Stimulated activated naive CD8-positive, alpha-beta T cell treated with anti-CD3 and anti-CD28 coated beads, Interleukin-15, amount 100 ng/mL, for 72 hours (primary cell): ENCODE results near the gene VCL.

Experiments used
- ATAC-seq: fragments of 150-1000 bp; cut with Tn5 transposase; 2 replicates; pipeline ENCODE4 v1.10.0; 2021; ENCODE audit warnings: mild to moderate bottlenecking, moderate library complexity
- DNase-seq, 2 donors: peaks; one replicate each; pipeline ENCODE4 v3.0.0; 2021 to 2022
- H3K27ac Mint-ChIP-seq, 2 donors: one replicate each; pipeline ENCODE4 v1.8.0; 2022; ENCODE audit warnings: mild to moderate bottlenecking in 2 of 2, mixed read lengths in 2 of 2, moderate library complexity in 2 of 2
- H3K27me3 Mint-ChIP-seq: one replicate; pipeline ENCODE4 v1.8.0; 2022; ENCODE audit warnings: mixed read lengths
- H3K4me1 Mint-ChIP-seq: one replicate; pipeline ENCODE4 v1.8.0; 2022; ENCODE audit warnings: mild to moderate bottlenecking, mixed read lengths
- H3K4me3 Mint-ChIP-seq, 2 donors: one replicate each; pipeline ENCODE4 v1.8.0; 2022; ENCODE audit warnings: mild to moderate bottlenecking in 2 of 2, mixed read lengths in 2 of 2, moderate library complexity in 1 of 2
- H3K9me3 Mint-ChIP-seq, 2 donors: one replicate each; pipeline ENCODE4 v1.8.0; 2022; ENCODE audit warnings: mixed read lengths in 2 of 2

Gene VCL

GRCh38 chr10:74036474-74036873, 38.6 kb downstream of the VCL start:
- H3K27me3 Mint-ChIP-seq, result no peaks in the 10 kb centered on the region
- no peak for ATAC-seq
- no peak overlapping the region for H3K27ac Mint-ChIP-seq

GRCh38 chr10:74039561-74040145, 41.7 kb downstream of the VCL start:
- no peak for ATAC-seq
- no peaks in the 10 kb centered on the region for H3K27me3 Mint-ChIP-seq
- peaks cover 10% of the 10 kb centered on the region for H3K4me1 Mint-ChIP-seq
- DNase-seq, result no peak
- no peak overlapping the region for H3K4me3 Mint-ChIP-seq
- H3K9me3 Mint-ChIP-seq, result no peaks in the 10 kb centered on the region
- H3K27ac Mint-ChIP-seq, result no peak overlapping the region

More at GRCh38 chr10:74036474-74036873, 38.6 kb downstream of the VCL start:
- H3K4me3 Mint-ChIP-seq, result no peak overlapping the region
- H3K4me1 Mint-ChIP-seq, result peaks cover 18% of the 10 kb centered on the region
- no peaks in the 10 kb centered on the region for H3K9me3 Mint-ChIP-seq
- no peak for DNase-seq

GRCh38 chr10:74040200-74041126, 42.5 kb downstream of the VCL start:
- H3K4me1 Mint-ChIP-seq, result peaks cover 10% of the 10 kb centered on the region
- no peak overlapping the region for H3K27ac Mint-ChIP-seq
- ATAC-seq (no peak), DNase-seq (no peak)
- H3K27me3 Mint-ChIP-seq, result no peaks in the 10 kb centered on the region
- no peak overlapping the region for H3K4me3 Mint-ChIP-seq
- H3K9me3 Mint-ChIP-seq, result no peaks in the 10 kb centered on the region

GRCh38 chr10:74044419-74044818, 46.5 kb downstream of the VCL start:
- peaks cover 10% of the 10 kb centered on the region for H3K4me1 Mint-ChIP-seq
- no peaks in the 10 kb centered on the region for H3K27me3 Mint-ChIP-seq
- no peak for DNase-seq
- H3K4me3 Mint-ChIP-seq, result no peak overlapping the region
- no peak overlapping the region for H3K27ac Mint-ChIP-seq
- ATAC-seq, result no peak
- no peaks in the 10 kb centered on the region for H3K9me3 Mint-ChIP-seq

- DNase-seq (no peak), ATAC-seq (no peak)
- H3K27ac Mint-ChIP-seq, result no peak overlapping the region
- H3K27me3 Mint-ChIP-seq, result no peaks in the 10 kb centered on the region
- H3K4me1 Mint-ChIP-seq, result no peaks in the 10 kb centered on the region
- no peak overlapping the region for H3K4me3 Mint-ChIP-seq
- H3K9me3 Mint-ChIP-seq, result no peaks in the 10 kb centered on the region
Measured at GRCh38 chr10:74047304-74047703, 49.4 kb downstream of the VCL start.

GRCh38 chr10:74047871-74048270, 50.0 kb downstream of the VCL start:
- ATAC-seq, result no peak

GRCh38 chr10:74048433-74048832, 50.5 kb downstream of the VCL start:
- ATAC-seq (no peak), DNase-seq (no peak)
- Mint-ChIP-seq H3K4me1 (peaks cover 6% of the 10 kb centered on the region), H3K27ac (no peak overlapping the region), H3K27me3 (no peaks in the 10 kb centered on the region), H3K9me3 (no peaks in the 10 kb centered on the region), H3K4me3 (no peak overlapping the region)

More at GRCh38 chr10:74047871-74048270, 50.0 kb downstream of the VCL start:
- no peaks in the 10 kb centered on the region for H3K9me3 Mint-ChIP-seq
- no peaks in the 10 kb centered on the region for H3K27me3 Mint-ChIP-seq
- H3K4me3 Mint-ChIP-seq, result no peak overlapping the region
- no peak overlapping the region for H3K27ac Mint-ChIP-seq
- peaks cover under 1% of the 10 kb centered on the region for H3K4me1 Mint-ChIP-seq
- no peak for DNase-seq

GRCh38 chr10:74049955-74050354, 52.0 kb downstream of the VCL start:
- DNase-seq, result no peak
- no peak overlapping the region for H3K4me3 Mint-ChIP-seq
- no peak overlapping the region for H3K27ac Mint-ChIP-seq
- no peaks in the 10 kb centered on the region for H3K9me3 Mint-ChIP-seq
- H3K27me3 Mint-ChIP-seq, result no peaks in the 10 kb centered on the region
- H3K4me1 Mint-ChIP-seq, result peaks cover 9% of the 10 kb centered on the region
- no peak for ATAC-seq

- DNase-seq, result no peak
- no peak overlapping the region for H3K4me3 Mint-ChIP-seq
- no peaks in the 10 kb centered on the region for H3K9me3 Mint-ChIP-seq
- peaks cover 12% of the 10 kb centered on the region for H3K4me1 Mint-ChIP-seq
- no peaks in the 10 kb centered on the region for H3K27me3 Mint-ChIP-seq
- no peak overlapping the region for H3K27ac Mint-ChIP-seq
- ATAC-seq, result no peak
Measured at GRCh38 chr10:74050653-74051052, 52.7 kb downstream of the VCL start.

GRCh38 chr10:74051736-74052342, 53.9 kb downstream of the VCL start:
- Mint-ChIP-seq H3K4me1 (peaks cover 23% of the 10 kb centered on the region), H3K27me3 (no peaks in the 10 kb centered on the region), H3K27ac (no peak overlapping the region), H3K4me3 (no peak overlapping the region), H3K9me3 (no peaks in the 10 kb centered on the region)
- DNase-seq (no peak), ATAC-seq (no peak)

- peaks cover 30% of the 10 kb centered on the region for H3K4me1 Mint-ChIP-seq
- H3K4me3 Mint-ChIP-seq, result no peak overlapping the region
- H3K27ac Mint-ChIP-seq, result no peak overlapping the region
- H3K9me3 Mint-ChIP-seq, result no peaks in the 10 kb centered on the region
- DNase-seq (no peak), ATAC-seq (no peak)
- H3K27me3 Mint-ChIP-seq, result no peaks in the 10 kb centered on the region
Measured at GRCh38 chr10:74052994-74053393, 55.1 kb downstream of the VCL start.

GRCh38 chr10:74055383-74056049, 57.6 kb downstream of the VCL start:
- H3K4me1 Mint-ChIP-seq, result peaks cover 41% of the 10 kb centered on the region
- H3K4me3 Mint-ChIP-seq, result no peak overlapping the region
- H3K27me3 Mint-ChIP-seq, result no peaks in the 10 kb centered on the region
- H3K9me3 Mint-ChIP-seq, result no peaks in the 10 kb centered on the region
- H3K27ac Mint-ChIP-seq, result no peak overlapping the region
- no peak for ATAC-seq
- DNase-seq, result no peak

GRCh38 chr10:74056050-74056818, 58.3 kb downstream of the VCL start:
- peak overlapping the region; percentile 54 to 71 for H3K4me3 Mint-ChIP-seq
- peak overlapping the region; percentile 28 to 92 for H3K27ac Mint-ChIP-seq
- ATAC-seq (peak; percentile 94), DNase-seq (peak; percentile 6 to 17)
- peaks cover 41% of the 10 kb centered on the region for H3K4me1 Mint-ChIP-seq
- no peaks in the 10 kb centered on the region for H3K9me3 Mint-ChIP-seq
- H3K27me3 Mint-ChIP-seq, result no peaks in the 10 kb centered on the region

GRCh38 chr10:74058071-74058470, 60.2 kb downstream of the VCL start:
- Mint-ChIP-seq H3K27ac (no peak overlapping the region), H3K4me1 (peaks cover 44% of the 10 kb centered on the region), H3K27me3 (no peaks in the 10 kb centered on the region), H3K9me3 (peaks cover under 1% of the 10 kb centered on the region in 2 donors), H3K4me3 (peak overlapping the region; percentile 38 to 40)
- ATAC-seq, result no peak
- no peak for DNase-seq

- H3K4me1 Mint-ChIP-seq, result peaks cover 38% of the 10 kb centered on the region
- no peak overlapping the region for H3K4me3 Mint-ChIP-seq
- no peak for DNase-seq
- H3K9me3 Mint-ChIP-seq, result peaks cover 6 to 7% of the 10 kb centered on the region in 2 donors
- ATAC-seq, result peak; percentile 29
- no peaks in the 10 kb centered on the region for H3K27me3 Mint-ChIP-seq
- H3K27ac Mint-ChIP-seq, result no peak overlapping the region
Measured at GRCh38 chr10:74058658-74059057, 60.7 kb downstream of the VCL start.
